ENCODE results near the gene BACH2.

BACH2 gene

GRCh38 chr6:90323706-90324105, 27.1 kb upstream of the BACH2 start:
- no peak for TF ChIP-seq CTCF (conservative IDR thresholded peaks at IDR 0.05; ENCODE audit: low read depth, low read length)
- no peaks in the 10 kb centered on the region for H3K27me3 ChIP-seq (ENCODE audit: insufficient read depth, low read depth)
- no peak overlapping the region for H3K27ac ChIP-seq
- H3K4me1 ChIP-seq (ENCODE audit: low read depth, poor library complexity, severe bottlenecking): no peaks in the 10 kb centered on the region
- H4K20me1 ChIP-seq (ENCODE audit: insufficient read depth): no peaks in the 10 kb centered on the region
- H3K36me3 ChIP-seq (ENCODE audit: insufficient read depth): no peaks in the 10 kb centered on the region
- H3K4me3 ChIP-seq (IDR thresholded peaks at IDR 0.05; ENCODE audit: insufficient read depth, low read depth, low read length): no peak overlapping the region
- no peaks in the 10 kb centered on the region for H3K79me2 ChIP-seq (ENCODE audit: insufficient read depth, low read depth)
- no peak overlapping the region for H3K9ac ChIP-seq
- no peak overlapping the region for H3K4me2 ChIP-seq
- H2AFZ ChIP-seq (ENCODE audit: low read depth): no peak overlapping the region

DNA sequence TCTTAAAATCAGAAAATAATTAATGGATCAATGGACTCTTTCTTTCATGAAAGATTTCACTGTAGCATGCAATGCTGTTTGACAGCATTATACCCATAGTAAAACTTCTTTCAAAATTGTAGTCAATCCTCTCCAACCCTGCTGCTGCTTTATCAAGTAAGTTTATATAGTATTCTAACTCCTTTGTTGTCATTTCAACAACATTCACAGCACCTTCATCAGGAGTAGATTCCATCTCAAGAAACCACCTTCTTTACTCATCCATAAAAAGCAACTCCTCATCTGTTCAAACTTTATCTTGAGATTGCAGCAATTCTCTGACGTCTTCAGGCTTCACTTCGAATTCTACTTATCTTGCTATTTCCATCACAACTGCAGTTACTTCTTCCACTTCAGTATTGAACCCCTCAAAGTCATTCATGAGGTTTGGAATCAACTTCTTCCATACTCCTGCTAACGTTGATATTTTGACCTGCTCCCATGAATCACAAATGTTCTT, 26.4 kb upstream of the BACH2 start:
- Histone ChIP-seq H3K4me3 (IDR thresholded peaks at IDR 0.05; ENCODE audit: insufficient read depth, low read depth, low read length) (no peak overlapping the region), H3K9ac (no peak overlapping the region), H3K79me2 (ENCODE audit: insufficient read depth, low read depth) (no peaks in the 10 kb centered on the region), H3K36me3 (ENCODE audit: insufficient read depth) (no peaks in the 10 kb centered on the region), H3K4me2 (no peak overlapping the region), H3K27me3 (ENCODE audit: insufficient read depth, low read depth) (no peaks in the 10 kb centered on the region), H3K4me1 (ENCODE audit: low read depth, poor library complexity, severe bottlenecking) (no peaks in the 10 kb centered on the region), H2AFZ (ENCODE audit: low read depth) (no peak overlapping the region), H4K20me1 (ENCODE audit: insufficient read depth) (no peaks in the 10 kb centered on the region), H3K27ac (no peak overlapping the region)
- no peak for TF ChIP-seq CTCF (conservative IDR thresholded peaks at IDR 0.05; ENCODE audit: low read depth, low read length)

DNA sequence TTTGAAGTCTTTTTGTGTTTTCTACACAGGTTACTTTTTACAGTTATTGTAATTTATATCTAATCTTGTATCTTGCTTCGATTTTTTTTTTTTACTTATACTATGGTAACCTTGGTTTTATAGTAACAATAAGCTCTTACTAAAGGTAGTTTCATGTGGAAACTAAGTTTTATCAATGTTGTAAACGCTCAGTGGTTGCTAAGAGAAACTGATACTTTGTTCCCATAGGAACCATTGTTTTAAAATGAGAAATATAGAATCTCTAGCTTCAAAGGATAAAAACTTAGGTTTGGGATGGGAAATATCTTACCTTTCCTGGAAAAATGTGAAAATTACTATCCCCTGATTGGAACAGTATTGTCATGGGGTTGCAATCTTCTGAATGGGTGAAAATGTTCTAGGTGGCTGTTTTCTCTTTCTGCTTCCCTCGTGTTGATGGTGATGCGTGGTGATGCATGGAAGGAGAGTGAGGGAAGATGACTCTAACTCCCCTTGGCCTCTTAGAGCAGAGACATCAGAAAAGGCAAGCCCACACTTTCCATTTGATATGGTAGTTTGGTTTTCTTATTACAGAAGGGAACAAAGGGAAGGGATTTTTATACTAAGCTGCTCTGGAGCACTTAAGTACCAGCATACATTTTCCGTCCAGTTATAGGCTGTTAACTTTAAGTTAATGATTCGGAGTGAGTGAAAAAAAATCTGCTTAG, 23.5 kb upstream of the BACH2 start:
- H3K9ac ChIP-seq: no peak overlapping the region
- no peaks in the 10 kb centered on the region for H3K79me2 ChIP-seq (ENCODE audit: insufficient read depth, low read depth)
- no peak overlapping the region for H3K27ac ChIP-seq
- no peaks in the 10 kb centered on the region for H3K4me1 ChIP-seq (ENCODE audit: low read depth, poor library complexity, severe bottlenecking)
- no peak overlapping the region for H3K4me3 ChIP-seq (IDR thresholded peaks at IDR 0.05; ENCODE audit: insufficient read depth, low read depth, low read length)
- no peaks in the 10 kb centered on the region for H4K20me1 ChIP-seq (ENCODE audit: insufficient read depth)
- no peak overlapping the region for H2AFZ ChIP-seq (ENCODE audit: low read depth)
- TF ChIP-seq CTCF (conservative IDR thresholded peaks at IDR 0.05; ENCODE audit: low read depth, low read length): no peak
- H3K36me3 ChIP-seq (ENCODE audit: insufficient read depth): no peaks in the 10 kb centered on the region
- no peaks in the 10 kb centered on the region for H3K27me3 ChIP-seq (ENCODE audit: insufficient read depth, low read depth)
- no peak overlapping the region for H3K4me2 ChIP-seq

GRCh38 chr6:90319044-90319443, 22.4 kb upstream of the BACH2 start:
- Histone ChIP-seq H3K27ac (no peak overlapping the region), H3K27me3 (ENCODE audit: insufficient read depth, low read depth) (no peaks in the 10 kb centered on the region), H3K9ac (no peak overlapping the region), H4K20me1 (ENCODE audit: insufficient read depth) (no peaks in the 10 kb centered on the region), H2AFZ (ENCODE audit: low read depth) (no peak overlapping the region), H3K36me3 (ENCODE audit: insufficient read depth) (no peaks in the 10 kb centered on the region), H3K4me1 (ENCODE audit: low read depth, poor library complexity, severe bottlenecking) (no peaks in the 10 kb centered on the region), H3K4me2 (no peak overlapping the region), H3K79me2 (ENCODE audit: insufficient read depth, low read depth) (no peaks in the 10 kb centered on the region), H3K4me3 (IDR thresholded peaks at IDR 0.05; ENCODE audit: insufficient read depth, low read depth, low read length) (no peak overlapping the region)
- no peak for TF ChIP-seq CTCF (conservative IDR thresholded peaks at IDR 0.05; ENCODE audit: low read depth, low read length)
